SHP77 treated with DMSO at 0.1 percent for 48 hours (cell line): ENCODE measurements around the gene ADH1A.
"Not testable (repeated sequence)": the region's sequence is repeated elsewhere in the genome, so short reads cannot be mapped to it uniquely, and the experiment has no call there.

Experiments
- DNase-seq: peaks from one replicate; lab custom pipeline; 2025; lab: John Stamatoyannopoulos, UW

The ADH1A gene

DNA sequence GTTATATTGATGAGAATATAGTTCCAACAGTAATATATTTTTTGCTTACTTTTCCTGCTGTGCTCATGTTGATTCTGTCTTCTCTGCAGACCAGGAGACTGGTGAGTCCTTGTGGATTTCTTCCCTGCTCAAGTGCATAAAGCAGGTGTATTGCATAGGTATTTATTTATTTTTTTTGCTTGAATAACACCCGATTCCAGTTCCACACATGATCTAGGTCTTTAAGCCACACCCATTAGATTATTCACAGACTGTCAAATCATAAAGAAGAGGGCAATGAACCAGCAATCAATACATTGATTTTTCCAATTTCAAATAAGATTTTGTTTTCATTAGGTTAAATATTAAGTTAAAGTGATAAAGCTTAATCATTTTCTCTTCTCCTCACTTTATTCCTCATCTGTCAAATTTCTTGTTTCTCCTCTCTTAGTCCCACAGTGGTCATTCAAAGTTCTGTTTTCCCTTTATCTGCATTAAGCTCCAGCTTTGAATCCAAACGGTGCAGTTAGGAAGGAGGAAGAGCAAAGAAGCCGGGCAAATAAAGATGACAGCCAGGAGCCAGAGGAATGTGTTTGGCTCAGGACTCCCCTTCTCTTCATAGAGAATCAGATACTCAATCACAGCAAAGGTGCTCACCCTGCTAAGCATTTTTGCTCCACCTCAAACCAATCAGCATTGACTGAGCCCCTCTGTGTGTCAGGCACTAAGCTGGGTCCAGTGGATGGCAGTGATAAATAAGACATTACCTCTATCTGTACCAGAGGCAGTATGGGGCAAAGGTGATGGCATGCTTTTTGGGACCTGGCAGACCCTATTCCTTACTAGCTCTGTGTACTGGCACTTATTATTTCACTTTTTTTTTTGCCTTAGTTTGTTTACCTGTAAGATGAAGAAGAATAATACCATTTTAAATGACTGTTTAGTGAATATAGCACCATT is at the start of gene ADH1A:
Gene ADH1A (minus strand): TSS at position 138 of the 939 bp plus-strand sequence. CDS start 71 bp downstream, at position 67.
- no peak for DNase-seq

DNA sequence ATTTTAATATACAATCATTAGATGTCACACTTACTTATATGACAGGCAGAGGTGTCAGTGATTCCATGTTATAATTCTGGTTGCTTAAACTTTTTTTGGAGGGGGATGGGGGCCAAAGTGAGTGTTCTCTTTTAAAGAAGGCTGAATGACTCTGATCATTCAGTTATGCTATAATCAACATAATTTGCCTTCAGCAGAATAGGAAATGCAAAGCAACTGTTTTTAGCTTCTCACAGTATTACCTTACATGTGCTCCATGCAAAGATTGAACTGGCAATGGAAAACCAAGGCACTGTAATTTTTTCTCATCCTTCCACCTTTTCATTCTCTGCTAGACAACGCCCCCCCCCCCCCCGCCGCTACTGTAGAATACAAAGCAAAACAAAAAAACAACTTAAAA is 48.4 kb upstream of the ADH1A start:
- DNase-seq = no peak

- no peak for DNase-seq
Measured at GRCh38 chr4:99336553-99336952, 45.8 kb upstream of the ADH1A start.

- no peak for DNase-seq
Measured at GRCh38 chr4:99334880-99335279, 44.1 kb upstream of the ADH1A start.

- no peak for DNase-seq
Measured at GRCh38 chr4:99330648-99331047, 39.9 kb upstream of the ADH1A start.

DNA sequence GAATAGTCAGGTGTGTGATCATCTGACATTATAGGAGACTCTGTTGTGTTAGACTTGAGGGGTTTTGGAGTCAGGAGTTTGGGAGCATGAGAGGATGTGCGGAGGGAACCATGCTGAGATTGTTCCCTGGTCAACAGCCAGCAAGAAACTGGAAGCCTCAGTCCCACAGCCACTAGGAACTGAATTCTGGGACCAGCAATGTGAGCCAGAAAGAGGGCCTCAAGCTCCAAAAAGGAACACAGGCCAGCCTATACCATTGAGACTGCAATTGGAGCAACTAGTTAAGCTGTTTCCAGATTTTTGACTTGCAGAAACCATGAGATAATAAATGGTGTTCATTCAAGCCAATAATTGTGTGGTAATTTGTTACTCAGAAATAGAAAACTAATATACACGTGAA is 39.1 kb upstream of the ADH1A start:
- DNase-seq = no peak

- DNase-seq = no peak
Measured at GRCh38 chr4:99324979-99325378, 34.2 kb upstream of the ADH1A start.

DNA sequence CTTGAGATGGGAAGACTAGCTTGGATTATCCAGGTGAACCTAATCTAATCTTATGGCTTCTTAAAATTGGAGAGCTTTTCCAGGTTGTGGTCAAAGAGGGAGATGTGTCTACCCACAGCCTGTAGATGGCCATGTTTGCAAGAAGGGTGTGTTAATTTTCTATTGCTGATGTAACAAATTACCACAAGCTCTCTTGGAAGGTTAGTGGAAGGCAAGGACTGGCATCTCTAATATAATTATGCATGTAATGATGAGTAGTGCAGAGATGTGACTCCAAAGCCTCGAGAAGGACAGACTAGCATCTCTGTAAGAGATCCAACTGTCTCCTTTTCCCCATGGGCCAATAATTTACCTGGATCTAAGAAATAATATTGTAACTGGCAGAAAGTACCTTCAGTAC is 33.6 kb upstream of the ADH1A start:
- no peak for DNase-seq

DNA sequence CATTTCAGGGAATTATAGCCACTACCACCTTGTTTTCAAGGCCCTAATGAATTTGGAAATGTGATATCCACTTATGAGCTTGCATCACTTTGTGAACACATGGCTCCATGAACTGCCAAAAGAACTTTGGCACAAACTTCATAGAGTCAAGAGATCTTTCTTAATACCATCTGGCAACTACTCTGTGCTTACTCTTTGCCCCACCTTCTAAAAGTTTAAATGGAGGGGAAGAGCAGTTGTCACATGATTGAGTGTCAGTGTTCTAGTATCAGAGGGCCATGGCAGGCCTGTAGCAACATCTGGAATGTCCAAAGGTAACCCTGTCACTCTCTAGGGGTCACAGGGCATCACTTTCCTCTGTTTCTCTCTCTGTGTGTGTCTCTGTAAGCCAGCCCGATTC is 33.0 kb upstream of the ADH1A start:
- DNase-seq = no peak

DNA sequence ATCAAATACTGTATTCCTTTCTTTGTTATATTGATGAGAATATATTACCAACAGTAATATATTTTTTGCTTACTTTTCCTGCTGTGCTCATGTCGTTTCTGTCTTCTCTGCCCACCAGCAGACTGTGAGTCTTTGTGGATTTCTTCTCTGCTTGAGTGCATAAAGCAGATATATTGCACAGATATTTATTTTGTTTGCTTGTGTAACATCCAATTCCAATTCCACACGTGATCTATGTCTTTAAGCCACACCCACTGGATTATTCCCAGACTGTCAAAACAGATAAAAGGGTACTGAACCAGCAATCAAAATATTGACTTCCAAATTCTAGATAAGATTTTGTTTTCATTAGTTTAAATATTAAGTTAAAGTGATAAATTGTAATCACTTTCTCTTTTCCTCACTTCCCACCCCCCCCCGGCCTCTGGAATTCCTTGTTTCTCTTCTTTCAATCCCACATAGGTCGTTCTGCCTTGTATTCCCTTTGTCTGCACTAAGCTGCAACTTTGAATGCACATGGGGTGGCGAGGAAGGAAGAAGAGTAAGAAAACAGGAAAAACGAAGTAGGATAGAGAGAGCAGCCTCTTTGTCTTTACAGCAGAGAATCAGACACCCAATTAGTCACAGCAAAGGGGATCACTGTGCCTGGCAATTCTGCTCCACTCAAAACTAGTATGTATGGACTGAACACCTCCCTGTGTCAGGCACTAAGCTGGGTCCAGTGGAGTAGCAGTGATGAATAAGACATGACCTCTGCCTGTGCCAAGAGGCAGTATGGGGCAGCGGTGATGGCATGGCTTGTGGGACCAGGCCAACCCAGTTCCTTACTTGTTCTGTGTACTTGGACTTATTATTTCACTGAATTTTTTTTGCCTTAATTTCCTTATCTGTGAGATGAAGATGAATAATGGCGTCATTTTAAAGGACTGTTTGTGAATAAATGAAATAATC is 30.7 kb upstream of the ADH1A start, which contains the start of gene ADH1B:
Gene ADH1B (minus strand): TSS at position 161 of the 951 bp plus-strand sequence. CDS start 70 bp downstream, at position 91.
- no peak for DNase-seq

DNA sequence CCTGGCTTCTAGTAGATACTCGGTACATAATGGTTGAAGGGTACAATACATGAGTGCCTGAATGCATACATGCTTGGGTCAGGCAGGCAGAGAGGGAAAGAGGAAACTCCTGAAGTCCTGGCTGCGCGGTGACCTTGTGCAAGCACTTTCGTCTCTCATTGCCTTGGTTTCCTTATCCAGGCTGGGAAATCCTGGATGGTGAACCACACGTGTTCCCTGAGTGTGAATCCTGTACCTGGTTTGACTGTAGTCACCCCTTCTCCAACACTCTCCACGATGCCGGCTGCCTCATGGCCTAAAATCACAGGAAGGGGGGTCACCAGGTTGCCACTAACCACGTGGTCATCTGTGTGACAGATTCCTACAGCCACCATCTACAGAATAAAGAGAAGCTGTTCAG is 27.0 kb upstream of the ADH1A start:
- not testable (repeated sequence) for DNase-seq

DNA sequence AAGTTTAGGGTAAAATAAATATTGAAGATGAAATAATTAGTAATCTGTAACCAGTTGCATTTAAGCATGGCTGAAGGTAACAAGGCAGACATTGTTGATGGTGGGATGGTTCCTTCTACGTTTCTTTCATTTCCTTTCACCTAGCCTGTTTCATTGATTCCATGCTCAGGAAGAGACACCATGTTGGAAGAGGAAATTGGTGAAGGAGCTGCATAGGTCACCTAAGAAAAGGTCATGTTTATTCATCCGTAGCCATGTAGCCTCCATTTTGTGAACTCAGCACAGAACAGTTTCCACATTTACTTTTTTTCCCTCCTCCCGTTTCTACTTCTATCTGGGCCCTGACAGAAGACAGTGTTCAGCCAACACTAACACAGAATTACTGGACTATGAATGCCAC is 26.6 kb upstream of the ADH1A start:
- DNase-seq = no peak

DNA sequence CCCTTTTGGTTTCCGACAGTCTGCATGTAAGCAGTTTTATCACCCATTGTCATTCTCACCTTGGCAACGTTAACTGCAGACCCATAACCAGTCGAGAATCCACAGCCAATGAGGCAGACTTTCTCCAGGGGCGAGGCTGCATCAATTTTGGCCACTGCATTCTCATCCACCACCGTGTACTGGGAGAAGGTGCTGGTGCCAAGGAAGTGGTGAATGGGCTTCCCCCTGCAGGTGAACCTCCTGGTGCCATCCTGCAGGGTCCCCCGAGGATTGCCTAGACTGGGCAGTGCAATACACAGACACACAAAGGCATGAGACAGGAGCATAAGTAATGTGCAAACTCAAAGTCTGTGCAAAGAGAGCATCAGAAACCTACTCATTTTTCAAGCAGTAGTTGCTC is 25.1 kb upstream of the ADH1A start:
- DNase-seq = no peak

- DNase-seq = no peak
Measured at GRCh38 chr4:99314211-99314610, 23.4 kb upstream of the ADH1A start.

DNA sequence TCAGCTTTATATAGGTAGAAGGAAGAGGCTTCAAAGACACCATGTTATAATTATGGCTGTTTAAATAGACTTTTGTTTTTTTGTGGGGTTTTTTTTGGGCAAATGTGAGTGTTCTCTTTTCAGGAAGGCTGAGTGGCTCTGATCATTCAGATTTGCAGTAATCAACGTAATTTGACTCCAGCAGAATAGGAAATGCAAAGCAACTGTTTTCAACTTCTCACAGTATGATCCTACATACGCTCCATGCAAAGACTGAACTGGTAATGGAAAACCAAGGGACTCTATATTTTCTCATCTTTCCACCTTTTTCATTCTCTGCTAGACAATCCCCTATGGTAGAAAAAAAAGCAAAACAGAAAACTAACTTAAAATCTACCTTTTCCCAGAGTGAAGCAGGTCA is 19.6 kb upstream of the ADH1A start:
- DNase-seq = no peak

- DNase-seq = no peak
Measured at GRCh38 chr4:99305638-99306400, 15.0 kb upstream of the ADH1A start.

DNA sequence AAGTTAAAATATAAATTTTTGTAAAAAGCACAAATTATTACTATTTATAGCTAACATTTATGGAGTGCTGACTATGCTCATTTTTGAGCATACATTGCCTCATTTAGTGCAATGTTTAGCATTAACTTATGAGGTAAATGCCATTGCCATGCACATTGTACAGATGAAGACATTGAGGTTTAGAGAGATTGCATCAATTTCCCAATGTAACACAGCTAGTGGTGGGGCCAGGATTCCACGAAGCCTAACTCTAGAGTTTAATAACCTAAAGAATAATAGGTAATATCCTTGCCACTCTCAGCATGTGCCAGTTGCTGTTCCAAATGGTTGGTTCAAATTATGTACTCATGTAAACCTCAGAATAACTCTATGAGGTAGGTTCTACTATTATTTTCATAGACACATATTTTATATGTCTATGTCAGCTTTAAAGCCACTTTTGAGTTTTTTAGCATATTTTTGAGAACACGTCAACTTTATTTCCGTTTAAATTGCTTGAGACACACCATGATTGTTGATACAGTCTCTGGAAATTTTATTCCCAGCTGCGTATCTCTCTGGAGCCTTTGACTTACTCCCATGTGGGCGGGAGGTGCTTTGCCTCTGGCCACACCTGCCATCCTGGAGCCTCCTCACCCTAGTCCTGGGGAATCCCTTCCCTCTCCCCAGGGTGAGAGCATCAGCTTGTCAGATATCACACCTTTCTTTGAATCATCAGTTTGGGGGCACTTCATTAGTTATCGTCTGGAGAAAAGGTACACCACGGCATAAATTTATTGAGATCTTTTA is 10.8 kb upstream of the ADH1A start:
- DNase-seq = no peak

DNA sequence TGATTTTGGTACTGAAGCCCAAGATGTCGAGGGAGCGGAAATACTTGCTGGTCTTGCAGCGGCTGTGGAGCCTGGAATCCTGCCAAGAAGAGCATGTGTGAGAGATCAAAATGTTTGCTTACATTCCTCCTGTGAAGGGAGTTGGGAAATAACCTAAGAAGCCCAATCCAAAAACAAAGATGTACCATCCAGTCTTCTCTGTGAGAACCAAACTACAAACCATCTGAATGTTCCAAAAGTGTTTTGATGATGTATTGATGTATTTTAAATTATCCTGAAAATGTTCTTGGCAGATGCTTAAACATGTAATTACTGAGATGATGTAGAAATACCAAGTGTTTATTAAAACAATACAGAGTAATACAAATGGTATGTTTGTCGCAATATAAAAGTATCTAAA is 10.1 kb upstream of the ADH1A start:
- no peak for DNase-seq

DNA sequence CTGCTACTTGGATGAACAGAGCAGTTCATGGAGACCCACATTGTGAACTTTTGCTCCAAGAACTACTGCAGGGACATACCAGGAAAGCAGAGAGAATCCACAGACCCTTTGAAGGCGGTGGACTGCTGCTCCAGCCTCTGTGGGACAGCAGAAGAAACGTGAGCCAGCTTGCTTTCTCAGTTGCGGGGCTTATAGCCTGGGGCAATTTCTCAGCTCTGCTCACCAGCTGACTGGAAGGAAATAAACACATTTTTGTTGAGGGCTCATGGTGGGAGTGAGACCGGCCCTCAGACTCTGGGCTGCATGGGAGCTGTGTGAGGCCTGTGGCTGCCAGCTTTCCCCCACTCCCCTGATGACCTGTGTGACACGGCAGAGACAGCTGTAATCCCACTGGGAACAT is 2.6 kb upstream of the ADH1A start:
- no peak for DNase-seq

GRCh38 chr4:99285387-99285786 is 5.4 kb downstream of the ADH1A start:
- no peak for DNase-seq

- no peak for DNase-seq
Measured at GRCh38 chr4:99282731-99283130, 8.1 kb downstream of the ADH1A start.
